HTR-8/SVneo (cell line): ENCODE measurements around the gene ESAM.
A peak's percentile ranks its signal among the peaks of the same experiment; 100 is the strongest.

Source experiments
- DNase-seq: peaks from one replicate; pipeline ENCODE4 v3.0.0; 2011; ENCODE audit warnings: low spot score, mixed read lengths; ENCODE audit not compliant: insufficient read length
- FAIRE-seq: peaks from 2 replicates; lab custom pipeline; 2011; peaks lifted over from hg19 to GRCh38; lab: Jason Lieb, UNC

ESAM gene, protein sequence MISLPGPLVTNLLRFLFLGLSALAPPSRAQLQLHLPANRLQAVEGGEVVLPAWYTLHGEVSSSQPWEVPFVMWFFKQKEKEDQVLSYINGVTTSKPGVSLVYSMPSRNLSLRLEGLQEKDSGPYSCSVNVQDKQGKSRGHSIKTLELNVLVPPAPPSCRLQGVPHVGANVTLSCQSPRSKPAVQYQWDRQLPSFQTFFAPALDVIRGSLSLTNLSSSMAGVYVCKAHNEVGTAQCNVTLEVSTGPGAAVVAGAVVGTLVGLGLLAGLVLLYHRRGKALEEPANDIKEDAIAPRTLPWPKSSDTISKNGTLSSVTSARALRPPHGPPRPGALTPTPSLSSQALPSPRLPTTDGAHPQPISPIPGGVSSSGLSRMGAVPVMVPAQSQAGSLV

GRCh38 chr11:124762105-124762623, at the start of gene ESAM:
Gene ESAM (minus strand): TSS chr11:124762290. CDS start chr11:124762154, 136 bp downstream.
- FAIRE-seq (no peak), DNase-seq (no peak)

DNA sequence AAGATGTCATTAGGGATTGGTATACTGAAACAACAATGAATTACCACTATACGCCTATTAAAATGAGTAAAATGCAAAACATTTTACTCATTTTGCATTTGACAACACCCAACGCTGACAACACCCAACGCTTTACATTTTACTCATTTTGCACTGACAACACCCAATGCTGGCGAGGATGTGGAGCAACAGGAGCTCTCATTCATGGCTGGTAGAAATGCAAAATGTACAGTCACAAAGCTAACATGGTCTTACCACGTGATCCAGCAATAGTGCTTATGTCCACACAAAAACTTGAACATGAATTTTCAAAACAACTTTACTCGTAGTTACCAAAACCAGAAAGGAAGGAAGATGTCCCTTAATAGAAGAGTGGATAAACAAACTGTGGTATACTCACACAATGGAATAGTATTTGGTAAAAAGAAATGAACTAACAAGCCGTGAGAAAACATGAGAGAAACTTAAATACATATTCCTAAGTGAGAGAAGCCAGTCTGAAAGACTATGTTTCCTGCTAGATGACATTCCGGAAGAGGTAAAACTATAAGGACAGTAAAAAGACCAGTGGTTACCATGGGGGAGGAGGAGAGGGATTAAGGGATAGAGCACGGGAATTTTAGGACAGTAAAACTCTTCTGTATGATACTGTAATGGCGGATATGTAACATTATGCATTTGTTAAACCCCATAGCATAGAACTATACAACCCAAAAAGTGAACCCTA, 49.5 kb upstream of the ESAM start:
- FAIRE-seq (no peak), DNase-seq (no peak)

DNA sequence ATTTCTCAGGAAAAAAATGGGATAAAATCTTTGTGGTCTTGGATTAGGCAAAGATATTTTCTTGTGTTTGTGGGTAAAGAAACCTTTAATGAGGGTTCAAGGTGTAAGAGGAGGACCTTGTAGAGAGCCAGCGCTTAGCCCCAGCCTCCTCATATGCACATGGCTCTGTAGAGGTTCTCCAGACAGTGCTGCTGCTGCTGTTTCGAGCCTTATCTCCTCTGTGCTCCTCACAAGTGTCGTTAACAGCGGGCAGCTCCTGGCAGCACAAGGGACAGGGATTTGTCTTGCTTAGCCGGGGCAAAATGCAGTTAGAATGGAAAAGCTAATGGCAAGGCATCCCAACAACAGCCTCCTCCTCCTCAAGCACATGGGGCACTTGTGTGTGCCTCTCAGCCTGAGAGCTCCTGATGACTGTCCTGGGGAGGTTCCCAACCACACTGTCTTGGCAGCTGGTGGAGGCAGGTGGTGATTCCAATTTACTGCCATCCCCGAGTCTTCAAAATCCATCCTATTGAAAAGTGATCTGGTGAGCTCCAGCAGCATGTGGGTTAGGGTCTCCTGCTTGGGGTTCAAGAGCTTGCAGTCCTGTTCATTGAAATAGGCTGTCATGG, 45.7 kb upstream of the ESAM start:
- FAIRE-seq (no peak), DNase-seq (no peak)

GRCh38 chr11:124807201-124807600, 45.1 kb upstream of the ESAM start:
- FAIRE-seq: no peak
- DNase-seq: no peak

- DNase-seq (no peak), FAIRE-seq (no peak)
Observed at GRCh38 chr11:124804884-124805283, 42.8 kb upstream of the ESAM start.

DNA sequence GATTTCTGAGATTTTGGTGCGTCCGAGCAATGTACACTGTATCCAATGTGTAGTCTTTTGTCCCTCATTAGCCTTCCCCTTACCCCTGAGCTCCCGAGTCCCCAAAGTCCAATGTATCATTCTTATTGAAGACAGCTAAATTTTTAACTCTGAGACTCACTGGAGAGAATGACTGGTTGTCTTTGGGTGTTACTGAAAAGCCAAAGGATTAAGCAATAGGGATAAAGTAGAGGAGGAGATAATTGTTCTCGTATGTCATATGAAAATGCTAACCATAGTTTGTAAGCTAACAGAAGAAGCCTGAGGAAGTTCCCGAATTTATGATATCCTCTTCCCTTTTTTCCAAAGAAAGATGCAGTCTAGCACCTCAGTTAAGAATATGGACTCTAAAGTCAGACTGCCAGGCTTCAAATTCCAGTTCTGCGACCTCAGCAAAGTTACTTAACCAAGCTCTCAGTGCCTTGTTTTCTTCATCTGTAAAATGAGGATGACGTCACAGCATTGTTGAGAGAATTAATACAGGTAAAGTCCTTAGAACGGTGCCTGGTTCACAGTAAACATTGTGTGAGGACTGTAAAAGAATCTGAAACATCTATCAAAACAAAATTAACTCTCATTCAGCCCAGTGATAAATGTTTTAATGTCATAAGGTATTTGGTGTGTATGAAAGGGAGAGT, 39.7 kb upstream of the ESAM start:
- DNase-seq (no peak), FAIRE-seq (no peak)

- no peak for FAIRE-seq
Observed at GRCh38 chr11:124801014-124801413, 38.9 kb upstream of the ESAM start.

DNA sequence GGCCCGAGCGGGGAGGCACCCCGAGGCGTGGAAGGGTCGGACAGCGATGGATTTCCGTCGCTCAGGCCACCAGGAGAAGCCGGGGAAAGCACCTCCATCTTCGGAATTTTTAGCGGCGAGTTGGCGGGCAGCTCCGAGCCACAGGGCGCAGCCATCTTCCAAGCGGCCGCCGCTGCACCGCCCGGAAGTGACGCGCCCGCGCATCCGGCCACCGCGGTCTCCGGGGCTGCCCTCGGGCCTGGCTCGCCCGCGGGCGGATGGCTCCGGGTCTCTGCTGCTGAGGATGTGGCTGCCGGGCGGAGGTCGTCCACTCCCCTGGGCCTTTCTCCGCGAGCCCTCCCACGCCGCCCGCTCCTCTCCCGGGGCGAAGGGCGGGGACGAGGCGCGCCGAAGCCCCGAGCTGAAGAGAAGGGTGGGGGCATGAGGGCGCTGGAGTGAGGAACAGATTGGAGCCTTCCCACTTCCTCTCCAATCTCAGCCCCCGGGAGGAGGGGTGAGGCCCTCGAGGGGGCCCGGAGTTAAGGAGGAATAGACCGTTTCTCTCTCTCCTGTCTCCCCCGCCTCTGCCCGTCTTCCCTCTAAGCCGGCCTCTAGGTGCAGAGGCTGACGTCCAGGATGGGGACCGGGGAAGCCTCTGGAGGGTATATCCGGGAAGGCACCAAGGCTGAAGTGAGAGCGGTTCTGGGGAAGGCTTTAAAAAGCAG, 38.3 kb upstream of the ESAM start, which contains the start of gene MSANTD2:
Gene MSANTD2 (minus strand): TSS at position 181 of the 704 bp plus-strand sequence. CDS start 26 bp downstream, at position 155.
- peak; percentile 73 for DNase-seq

More at GRCh38 chr11:124801014-124801413, 38.9 kb upstream of the ESAM start:
- no peak for DNase-seq

DNA sequence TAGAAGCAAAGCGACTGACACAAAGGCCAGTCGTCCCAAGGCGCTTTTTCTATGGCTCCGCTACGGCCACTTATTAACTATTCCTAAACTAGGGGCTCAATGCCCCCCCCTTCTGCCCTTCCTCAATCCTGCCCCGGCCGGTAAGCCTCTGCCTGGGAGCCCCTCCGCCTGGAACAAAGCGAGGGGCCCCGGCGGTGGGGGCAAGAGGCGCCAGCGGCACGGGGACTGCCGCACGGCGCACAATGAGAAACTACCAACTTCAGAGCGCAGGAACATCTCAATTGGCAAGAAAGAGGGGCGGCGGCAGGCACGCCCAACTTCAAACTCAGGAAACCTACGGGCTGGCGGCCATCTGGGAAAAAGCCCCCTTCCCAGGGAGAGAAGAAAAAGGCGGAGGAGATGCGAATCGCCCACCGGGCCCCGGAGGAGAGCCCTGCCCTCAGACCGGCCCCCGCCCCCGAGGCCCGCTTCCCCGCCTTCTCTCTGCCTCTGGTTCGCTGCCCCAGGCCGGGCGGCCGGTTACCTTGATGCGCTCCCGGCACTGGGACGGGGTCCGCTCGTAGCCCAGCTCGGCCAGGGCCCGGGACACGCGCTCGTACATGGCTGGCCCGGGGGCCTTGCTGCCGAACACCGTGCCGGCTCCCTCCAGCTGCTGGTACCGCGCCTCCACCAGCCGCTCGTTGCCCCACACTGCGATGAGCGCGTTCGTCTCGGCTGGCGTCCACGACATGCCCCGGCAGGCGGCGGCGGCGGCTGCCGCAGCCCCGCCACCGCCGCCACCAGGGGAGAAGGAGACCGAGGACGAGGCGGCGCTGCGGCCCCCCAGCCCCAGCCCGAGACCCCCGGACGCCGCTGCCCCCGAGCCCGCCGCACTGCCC, 37.5 kb upstream of the ESAM start:
- FAIRE-seq (no peak), DNase-seq (no peak)

More for the DNA sequence above, 38.3 kb upstream of the ESAM start, which contains the start of gene MSANTD2:
- no peak for FAIRE-seq

DNA sequence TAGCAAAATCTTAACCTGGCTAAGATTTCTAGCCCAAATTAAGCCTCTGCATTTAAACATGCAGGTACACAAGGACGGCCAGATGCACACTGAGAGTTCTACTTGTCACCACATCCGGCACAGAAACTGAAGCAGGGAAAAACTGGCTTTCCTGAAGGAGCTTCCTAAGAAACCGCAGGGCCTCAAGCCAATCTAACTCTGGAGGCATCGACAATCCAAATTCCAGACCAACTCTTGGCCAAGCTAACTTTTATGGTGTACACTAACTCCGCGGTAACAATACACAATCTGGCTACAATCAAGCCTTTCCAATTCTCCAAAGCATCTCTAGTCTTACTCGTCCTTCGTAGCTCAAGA, 36.9 kb upstream of the ESAM start:
- DNase-seq: no peak
- FAIRE-seq: no peak

GRCh38 chr11:124796312-124796711, 34.2 kb upstream of the ESAM start:
- DNase-seq (no peak), FAIRE-seq (no peak)

DNA sequence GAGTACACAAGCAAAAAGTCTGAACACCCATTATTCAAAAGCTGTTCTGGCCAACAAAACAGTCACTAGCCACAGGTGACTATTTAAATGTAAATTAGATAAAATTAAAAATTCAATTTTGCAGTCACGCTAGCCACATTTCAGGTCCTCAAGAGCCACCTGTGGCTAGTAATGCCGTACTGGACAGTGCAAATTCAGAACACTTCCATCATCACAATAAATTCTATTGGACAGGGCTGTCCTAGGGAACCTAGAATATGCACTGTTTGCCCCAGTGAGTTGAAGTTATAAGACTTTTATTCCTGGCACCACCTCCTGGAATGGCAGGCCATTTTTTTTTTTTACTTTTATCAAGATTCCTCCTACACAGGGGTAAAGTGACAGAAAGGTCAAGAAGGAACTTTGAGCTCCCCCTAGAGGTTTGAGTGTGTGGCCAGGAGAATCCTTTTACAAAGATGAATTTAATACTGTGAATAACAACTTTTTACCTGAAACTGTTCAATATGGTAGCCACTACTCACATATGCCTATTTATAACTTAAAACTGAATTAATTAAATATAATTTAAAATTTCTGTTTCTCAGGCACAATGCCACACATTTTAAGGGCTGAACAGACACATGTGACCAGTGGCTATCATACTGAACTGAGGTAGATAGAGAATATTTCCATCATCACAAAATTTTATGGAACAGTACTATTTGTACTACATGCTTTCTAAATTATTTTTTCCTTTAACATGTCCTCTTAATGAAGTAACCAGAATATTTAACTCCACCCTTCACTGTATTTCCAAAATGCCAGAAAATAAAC, 31.6 kb upstream of the ESAM start:
- FAIRE-seq: no peak
- DNase-seq: no peak

DNA sequence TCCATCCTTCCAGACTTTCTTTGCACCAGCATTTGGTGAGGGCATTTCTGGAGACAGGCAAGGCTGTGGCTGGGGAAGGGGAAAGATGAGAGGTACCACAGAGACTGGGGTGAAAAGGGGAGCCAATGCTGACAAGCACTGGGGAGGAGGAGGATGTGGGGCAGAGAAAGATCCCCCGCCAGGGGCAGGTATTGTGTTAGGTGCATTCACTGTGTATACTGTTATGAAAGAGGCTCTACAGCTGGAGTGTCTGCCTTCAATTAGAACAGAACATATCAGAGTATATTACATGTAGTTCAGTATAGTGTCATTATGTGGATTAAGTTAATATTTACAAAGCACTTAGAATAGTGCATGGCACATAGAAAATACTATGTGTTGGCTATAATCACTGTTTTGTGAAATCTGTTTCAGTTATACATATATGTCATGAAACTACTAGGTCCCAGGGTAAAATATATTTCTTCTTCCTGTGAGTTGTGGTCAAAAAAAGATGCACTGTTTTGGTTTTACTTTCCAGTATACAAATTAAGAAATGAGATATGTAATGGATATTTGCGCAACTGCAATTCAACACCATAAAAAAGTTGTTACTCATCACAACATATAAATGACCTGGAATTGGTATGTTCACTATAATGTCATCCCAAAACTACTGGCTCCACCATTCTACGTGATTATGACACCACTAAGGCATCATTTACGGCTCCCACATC, 29.7 kb upstream of the ESAM start:
- DNase-seq (no peak), FAIRE-seq (no peak)

GRCh38 chr11:124788521-124788920, 26.4 kb upstream of the ESAM start:
- DNase-seq: no peak
- FAIRE-seq: no peak

- DNase-seq (no peak), FAIRE-seq (no peak)
Observed at GRCh38 chr11:124784051-124784450, 22.0 kb upstream of the ESAM start.

- DNase-seq (no peak), FAIRE-seq (no peak)
Observed at GRCh38 chr11:124783002-124783401, 20.9 kb upstream of the ESAM start.

DNA sequence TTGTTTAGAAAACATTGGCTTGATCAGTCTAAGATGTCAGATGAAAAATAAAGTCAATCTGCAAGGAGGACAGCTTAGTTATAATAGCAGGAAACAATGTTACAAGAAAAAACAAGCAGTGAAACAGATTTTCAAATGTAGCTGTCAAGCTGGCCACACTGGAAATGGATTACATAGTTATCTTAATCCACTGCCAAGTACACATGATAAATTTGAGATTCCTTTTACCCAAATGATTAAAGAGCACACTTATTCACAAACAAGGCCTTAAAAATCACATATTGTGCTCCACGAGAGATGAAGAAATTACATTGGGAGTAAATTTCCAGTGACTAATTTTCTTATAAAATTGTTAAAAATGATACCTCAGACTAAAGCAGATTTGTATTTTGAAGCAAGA, 17.5 kb upstream of the ESAM start:
- DNase-seq (no peak), FAIRE-seq (no peak)
